ENCODE measurements around the gene DIP2B.
"Not testable (repeated sequence)": the region's sequence is repeated elsewhere in the genome, so short reads cannot be mapped to it uniquely, and the experiment has no call there.

Gene DIP2B

GRCh38 chr12:50538182-50538581 is 33.4 kb downstream of the DIP2B start:
- DNase-seq (ENCODE audit: low read depth) = no peak
- H3K4me3 ChIP-seq (ENCODE audit: control insufficient read depth, low read depth, low read length) = no peak overlapping the region
- TF ChIP-seq, protein P1, sequence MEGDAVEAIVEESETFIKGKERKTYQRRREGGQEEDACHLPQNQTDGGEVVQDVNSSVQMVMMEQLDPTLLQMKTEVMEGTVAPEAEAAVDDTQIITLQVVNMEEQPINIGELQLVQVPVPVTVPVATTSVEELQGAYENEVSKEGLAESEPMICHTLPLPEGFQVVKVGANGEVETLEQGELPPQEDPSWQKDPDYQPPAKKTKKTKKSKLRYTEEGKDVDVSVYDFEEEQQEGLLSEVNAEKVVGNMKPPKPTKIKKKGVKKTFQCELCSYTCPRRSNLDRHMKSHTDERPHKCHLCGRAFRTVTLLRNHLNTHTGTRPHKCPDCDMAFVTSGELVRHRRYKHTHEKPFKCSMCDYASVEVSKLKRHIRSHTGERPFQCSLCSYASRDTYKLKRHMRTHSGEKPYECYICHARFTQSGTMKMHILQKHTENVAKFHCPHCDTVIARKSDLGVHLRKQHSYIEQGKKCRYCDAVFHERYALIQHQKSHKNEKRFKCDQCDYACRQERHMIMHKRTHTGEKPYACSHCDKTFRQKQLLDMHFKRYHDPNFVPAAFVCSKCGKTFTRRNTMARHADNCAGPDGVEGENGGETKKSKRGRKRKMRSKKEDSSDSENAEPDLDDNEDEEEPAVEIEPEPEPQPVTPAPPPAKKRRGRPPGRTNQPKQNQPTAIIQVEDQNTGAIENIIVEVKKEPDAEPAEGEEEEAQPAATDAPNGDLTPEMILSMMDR (IDR thresholded peaks at IDR 0.05; ENCODE audit: control insufficient read depth, insufficient read depth, low read depth, low read length, missing control alignments) = no peak

DNA sequence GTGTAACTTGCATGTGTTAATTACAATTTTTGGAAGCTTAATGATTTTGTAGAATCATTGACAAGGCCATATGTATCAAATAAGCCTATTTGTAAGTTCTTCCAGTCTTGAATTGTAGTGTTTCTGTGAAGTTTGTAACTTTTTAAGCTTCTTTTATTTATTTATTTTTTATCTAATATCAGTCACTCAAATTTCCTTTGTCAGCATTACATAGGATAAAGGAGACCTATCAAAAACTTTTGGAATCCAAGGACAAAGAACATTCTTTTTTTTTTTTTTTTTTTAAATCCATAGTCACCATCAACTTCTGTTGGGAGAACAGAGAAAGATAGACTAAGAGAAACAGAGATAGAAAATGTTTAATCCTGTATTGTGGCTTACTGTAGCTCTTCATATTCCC is 36.4 kb downstream of the DIP2B start:
- no peak overlapping the region for H3K4me3 ChIP-seq (ENCODE audit: control insufficient read depth, low read depth, low read length)
- TF ChIP-seq, protein P1 (IDR thresholded peaks at IDR 0.05; ENCODE audit: control insufficient read depth, insufficient read depth, low read depth, low read length, missing control alignments) = no peak
- DNase-seq (ENCODE audit: low read depth) = no peak

- H3K4me3 ChIP-seq (ENCODE audit: control insufficient read depth, low read depth, low read length) = no peak overlapping the region
- TF ChIP-seq, protein P1 (IDR thresholded peaks at IDR 0.05; ENCODE audit: control insufficient read depth, insufficient read depth, low read depth, low read length, missing control alignments) = no peak
- DNase-seq (ENCODE audit: low read depth) = no peak
Measured at GRCh38 chr12:50542448-50542847, 37.7 kb downstream of the DIP2B start.

DNA sequence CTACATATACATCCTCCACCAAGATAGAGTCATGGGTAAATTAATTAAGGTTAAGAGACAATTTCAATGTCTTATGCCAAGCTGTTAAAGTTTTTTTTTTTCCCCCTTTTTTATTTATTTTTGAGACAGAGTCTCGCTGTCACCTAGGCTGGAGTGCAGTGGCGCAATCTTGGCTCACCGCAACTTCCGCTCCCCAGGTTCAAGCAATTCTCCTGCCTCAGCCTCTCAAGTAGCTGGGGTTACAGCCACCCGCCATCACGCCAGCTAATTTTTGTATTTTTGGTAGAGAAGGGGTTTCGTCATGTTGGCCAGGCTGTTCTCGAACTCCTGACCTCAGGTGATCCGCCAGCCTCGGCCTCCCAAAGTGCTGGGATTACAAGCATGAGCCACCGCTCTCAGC is 38.4 kb downstream of the DIP2B start:
- not testable (repeated sequence) for DNase-seq (ENCODE audit: low read depth); H3K4me3 ChIP-seq (ENCODE audit: control insufficient read depth, low read depth, low read length)

- H3K4me3 ChIP-seq (ENCODE audit: control insufficient read depth, low read depth, low read length) = no peak overlapping the region
- DNase-seq (ENCODE audit: low read depth) = no peak
- TF ChIP-seq, protein P1 (IDR thresholded peaks at IDR 0.05; ENCODE audit: control insufficient read depth, insufficient read depth, low read depth, low read length, missing control alignments) = no peak
Measured at GRCh38 chr12:50545213-50545612, 40.4 kb downstream of the DIP2B start.

- H3K4me3 ChIP-seq (ENCODE audit: control insufficient read depth, low read depth, low read length) = no peak overlapping the region
- DNase-seq (ENCODE audit: low read depth) = no peak
- TF ChIP-seq, protein P1 (IDR thresholded peaks at IDR 0.05; ENCODE audit: control insufficient read depth, insufficient read depth, low read depth, low read length, missing control alignments) = no peak
Measured at GRCh38 chr12:50545786-50546185, 41.0 kb downstream of the DIP2B start.

DNA sequence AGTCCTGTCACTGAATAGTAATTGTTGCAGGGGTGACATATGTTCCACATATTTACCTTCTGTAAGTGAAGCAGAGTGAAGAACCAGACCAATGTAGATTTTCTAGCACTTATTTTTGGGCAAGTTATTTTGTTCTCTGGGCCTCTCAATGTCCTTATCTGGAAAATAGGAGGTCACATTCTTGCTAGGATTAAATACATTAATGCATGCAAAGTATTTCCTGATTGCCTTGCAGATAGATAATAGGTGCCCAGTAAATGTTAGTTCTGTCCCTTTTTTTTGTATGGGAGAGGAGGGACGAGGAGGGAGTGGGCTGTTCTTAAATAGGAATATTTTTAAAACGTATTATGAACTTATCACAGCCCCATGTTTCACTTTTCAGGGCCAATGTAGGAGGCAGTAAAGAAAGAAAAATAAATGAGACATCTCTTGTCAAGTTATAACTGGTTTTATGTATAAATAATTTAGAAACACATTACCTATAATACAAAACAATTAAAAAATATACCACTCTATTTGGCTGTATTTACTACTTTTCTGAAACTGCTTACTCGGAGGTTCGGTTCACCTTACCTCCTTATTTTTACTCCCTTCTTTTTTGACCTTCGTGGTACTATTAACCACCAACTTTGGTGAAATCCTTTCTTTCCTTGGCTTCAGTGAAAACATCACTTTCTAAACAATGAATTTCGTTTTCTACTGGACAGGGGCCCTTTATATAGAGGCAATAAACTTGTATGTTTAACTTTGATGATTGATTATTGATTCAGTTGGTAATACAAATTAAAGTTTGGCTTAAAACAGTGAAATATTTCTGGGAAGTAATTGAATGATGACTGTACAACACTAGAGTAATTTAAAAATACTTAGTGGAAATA is 41.9 kb downstream of the DIP2B start:
- DNase-seq (ENCODE audit: low read depth) = no peak
- TF ChIP-seq, protein P1 (IDR thresholded peaks at IDR 0.05; ENCODE audit: control insufficient read depth, insufficient read depth, low read depth, low read length, missing control alignments) = no peak
- H3K4me3 ChIP-seq (ENCODE audit: control insufficient read depth, low read depth, low read length) = no peak overlapping the region

Measured in AG09309 (cell line).